KMS-11 (cell line): ENCODE data around the gene NUP93.

ENCODE experiments used
- H2AFZ ChIP-seq: fragments of 200-600 bp; sonication (generic); 2 replicates; pipeline ENCODE4 v1.6.1; 2016; ENCODE audit warnings: antibody characterized with exemption, mixed run types, low read depth
- H3K27ac ChIP-seq: fragments of 200-600 bp; sonication (generic); 2 replicates; pipeline ENCODE4 v1.6.1; 2016; ENCODE audit warnings: mild to moderate bottlenecking, mixed run types
- H3K27me3 ChIP-seq: fragments of 200-600 bp; sonication (generic); 2 replicates; pipeline ENCODE4 v1.6.1; 2017; ENCODE audit warnings: mild to moderate bottlenecking, low read depth, mixed run types, moderate library complexity; ENCODE audit not compliant: insufficient read depth
- H3K36me3 ChIP-seq: fragments of 200-600 bp; sonication (generic); 2 replicates; pipeline ENCODE4 v1.6.1; 2017; ENCODE audit warnings: mild to moderate bottlenecking, mixed run types; ENCODE audit not compliant: insufficient read depth
- H3K4me1 ChIP-seq: fragments of 200-600 bp; sonication (generic); 2 replicates; pipeline ENCODE4 v1.6.1; 2016; ENCODE audit warnings: mild to moderate bottlenecking, low read depth, mixed run types; ENCODE audit not compliant: poor library complexity, severe bottlenecking
- H3K4me2 ChIP-seq: fragments of 200-600 bp; sonication (generic); 2 replicates; pipeline ENCODE4 v1.7.0; 2016; ENCODE audit warnings: mild to moderate bottlenecking, mixed run types
- H3K4me3 ChIP-seq: fragments of 200-600 bp; sonication (generic); IDR thresholded peaks from 2 replicates; pipeline ENCODE4 v1.6.1; 2017; ENCODE audit warnings: low read depth, low read length, mixed read lengths; ENCODE audit not compliant: insufficient read depth
- H3K79me2 ChIP-seq: fragments of 200-600 bp; sonication (generic); 2 replicates; pipeline ENCODE4 v1.6.1; 2016; ENCODE audit warnings: low read depth, mixed run types; ENCODE audit not compliant: insufficient read depth
- H3K9ac ChIP-seq: fragments of 200-600 bp; sonication (generic); 2 replicates; pipeline ENCODE4 v1.6.1; 2016; ENCODE audit warnings: mild to moderate bottlenecking, mixed run types
- H4K20me1 ChIP-seq: fragments of 200-600 bp; sonication (generic); 2 replicates; pipeline ENCODE4 v1.6.1; 2016; ENCODE audit warnings: mild to moderate bottlenecking, mixed run types; ENCODE audit not compliant: insufficient read depth
- TF ChIP-seq, protein P1 (sequence below): fragments of 200-600 bp; sonication (generic); conservative IDR thresholded peaks from 2 replicates; pipeline ENCODE4 v1.6.1; 2017; ENCODE audit warnings: low read depth, mild to moderate bottlenecking, antibody characterized with exemption, low read length, moderate library complexity, mixed read lengths

The NUP93 gene

DNA sequence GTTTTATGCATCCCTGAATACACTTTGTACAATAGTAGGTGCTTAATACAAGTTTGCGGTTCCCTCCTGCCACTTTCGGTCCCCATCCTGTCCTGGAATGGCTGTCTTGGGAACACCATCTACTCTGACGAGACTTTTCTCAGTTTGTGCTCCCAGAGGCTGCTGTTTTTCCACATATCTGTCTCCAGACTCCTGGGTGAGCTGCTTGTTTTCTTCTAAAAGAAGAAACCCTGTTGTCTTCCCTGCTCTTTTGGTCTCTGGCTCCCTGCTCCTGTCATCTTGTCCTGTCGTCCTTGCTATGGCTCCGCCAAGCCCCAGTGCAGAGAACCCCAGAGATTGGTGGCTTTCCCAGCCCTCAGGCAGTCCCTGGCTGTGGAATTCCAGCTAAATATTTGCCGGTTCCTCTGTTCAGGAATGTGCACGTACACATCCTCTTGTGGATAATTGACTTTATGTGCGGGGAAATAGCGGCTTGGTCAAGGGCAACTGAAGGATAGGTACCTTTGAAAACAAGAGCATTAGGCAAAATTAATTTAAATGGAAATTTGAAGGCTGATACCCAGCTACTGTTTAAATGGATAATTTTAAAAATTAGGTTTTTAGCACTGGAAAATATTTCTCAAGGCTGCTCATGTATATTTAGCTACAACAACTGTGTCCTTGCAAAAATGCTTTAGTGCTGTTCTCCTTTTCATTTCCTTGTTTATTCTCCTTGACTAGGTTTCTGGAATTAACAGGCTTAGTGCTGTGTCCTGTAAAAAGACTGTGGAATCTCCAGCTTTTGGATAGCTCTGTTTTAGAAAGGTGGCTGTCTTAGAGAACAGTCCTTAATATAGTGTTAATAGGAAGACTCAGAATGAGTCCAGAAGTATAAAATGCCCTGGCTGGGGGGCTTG, 84.9 kb downstream of the NUP93 start:
- Histone ChIP-seq H3K4me2 (no peak overlapping the region), H2AFZ (no peak overlapping the region), H3K27ac (no peak overlapping the region), H3K36me3 (no peaks in the 10 kb centered on the region), H3K27me3 (no peaks in the 10 kb centered on the region), H3K9ac (no peak overlapping the region), H3K4me3 (no peak overlapping the region), H3K79me2 (no peaks in the 10 kb centered on the region), H3K4me1 (no peaks in the 10 kb centered on the region), H4K20me1 (no peaks in the 10 kb centered on the region)
- TF ChIP-seq, protein P1, sequence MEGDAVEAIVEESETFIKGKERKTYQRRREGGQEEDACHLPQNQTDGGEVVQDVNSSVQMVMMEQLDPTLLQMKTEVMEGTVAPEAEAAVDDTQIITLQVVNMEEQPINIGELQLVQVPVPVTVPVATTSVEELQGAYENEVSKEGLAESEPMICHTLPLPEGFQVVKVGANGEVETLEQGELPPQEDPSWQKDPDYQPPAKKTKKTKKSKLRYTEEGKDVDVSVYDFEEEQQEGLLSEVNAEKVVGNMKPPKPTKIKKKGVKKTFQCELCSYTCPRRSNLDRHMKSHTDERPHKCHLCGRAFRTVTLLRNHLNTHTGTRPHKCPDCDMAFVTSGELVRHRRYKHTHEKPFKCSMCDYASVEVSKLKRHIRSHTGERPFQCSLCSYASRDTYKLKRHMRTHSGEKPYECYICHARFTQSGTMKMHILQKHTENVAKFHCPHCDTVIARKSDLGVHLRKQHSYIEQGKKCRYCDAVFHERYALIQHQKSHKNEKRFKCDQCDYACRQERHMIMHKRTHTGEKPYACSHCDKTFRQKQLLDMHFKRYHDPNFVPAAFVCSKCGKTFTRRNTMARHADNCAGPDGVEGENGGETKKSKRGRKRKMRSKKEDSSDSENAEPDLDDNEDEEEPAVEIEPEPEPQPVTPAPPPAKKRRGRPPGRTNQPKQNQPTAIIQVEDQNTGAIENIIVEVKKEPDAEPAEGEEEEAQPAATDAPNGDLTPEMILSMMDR = no peak

DNA sequence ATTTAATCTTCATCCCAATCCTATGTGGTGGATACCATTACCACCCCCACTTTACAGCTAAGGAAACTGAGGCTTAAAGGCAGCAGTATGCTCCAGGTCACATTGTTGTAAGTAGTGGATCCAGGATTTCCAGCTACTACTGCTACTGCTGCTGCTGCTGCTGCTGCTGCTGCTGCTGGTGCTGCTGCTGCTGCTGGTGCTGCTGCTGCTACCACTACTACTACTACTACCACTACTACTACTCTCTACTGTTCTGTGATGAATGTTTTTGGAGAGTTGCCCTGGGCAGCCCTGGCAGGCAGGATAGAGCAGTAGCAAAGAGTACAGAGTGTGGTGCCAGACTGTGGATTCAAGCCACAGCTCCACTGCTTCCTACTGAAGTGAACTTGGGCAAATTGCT, 85.8 kb downstream of the NUP93 start:
- TF ChIP-seq, protein P1 = no peak
- no peaks in the 10 kb centered on the region for H4K20me1 ChIP-seq
- H3K79me2 ChIP-seq = no peaks in the 10 kb centered on the region
- no peak overlapping the region for H3K27ac ChIP-seq
- H2AFZ ChIP-seq = no peak overlapping the region
- H3K27me3 ChIP-seq = no peaks in the 10 kb centered on the region
- no peak overlapping the region for H3K9ac ChIP-seq
- H3K4me2 ChIP-seq = no peak overlapping the region
- no peaks in the 10 kb centered on the region for H3K36me3 ChIP-seq
- no peak overlapping the region for H3K4me3 ChIP-seq
- H3K4me1 ChIP-seq = no peaks in the 10 kb centered on the region

DNA sequence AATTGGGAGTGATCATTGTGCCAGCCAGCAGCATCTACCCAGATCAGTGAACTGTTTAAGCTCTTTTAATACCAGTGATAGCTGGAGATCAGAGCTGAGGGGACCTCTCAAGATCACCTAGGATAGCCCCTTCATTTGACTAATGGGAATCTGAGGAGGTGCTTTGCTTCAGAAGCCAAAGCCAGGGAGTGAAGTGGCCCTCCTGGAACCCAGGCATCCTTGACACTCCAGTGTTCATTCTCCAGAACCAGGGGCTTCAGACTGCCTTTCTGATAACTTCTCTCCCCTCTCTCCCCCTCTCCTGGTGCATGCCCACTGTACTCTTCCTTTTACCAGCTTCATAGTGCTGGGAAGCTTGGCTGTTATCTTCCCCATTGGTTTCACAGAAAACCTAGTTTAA, 87.1 kb downstream of the NUP93 start:
- Histone ChIP-seq H3K27me3 (no peaks in the 10 kb centered on the region), H4K20me1 (no peaks in the 10 kb centered on the region), H3K27ac (no peak overlapping the region), H3K79me2 (no peaks in the 10 kb centered on the region), H2AFZ (no peak overlapping the region), H3K9ac (no peak overlapping the region), H3K4me3 (no peak overlapping the region), H3K4me1 (no peaks in the 10 kb centered on the region), H3K4me2 (no peak overlapping the region), H3K36me3 (no peaks in the 10 kb centered on the region)
- TF ChIP-seq, protein P1 = no peak

DNA sequence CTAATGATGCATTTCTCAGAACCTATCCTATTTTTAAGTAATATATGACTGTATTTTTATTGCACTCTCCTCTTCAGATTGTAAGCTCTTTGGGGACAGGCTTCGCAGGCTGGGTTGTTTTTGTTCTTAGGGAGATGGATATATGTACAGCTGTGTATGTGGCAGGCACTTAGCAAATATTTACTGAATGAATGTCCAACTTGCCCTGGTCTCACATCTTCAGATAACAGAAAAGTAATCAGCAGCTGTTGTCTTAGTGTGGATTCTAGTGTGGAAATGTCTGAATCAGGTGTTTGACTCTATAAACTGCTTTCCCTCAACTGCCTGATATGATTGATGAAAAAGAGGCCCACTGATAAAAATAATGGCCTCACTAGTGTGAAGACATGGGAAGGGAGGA, 88.0 kb downstream of the NUP93 start:
- H4K20me1 ChIP-seq = no peaks in the 10 kb centered on the region
- H3K27ac ChIP-seq = no peak overlapping the region
- no peaks in the 10 kb centered on the region for H3K36me3 ChIP-seq
- H3K4me2 ChIP-seq = no peak overlapping the region
- H3K27me3 ChIP-seq = no peaks in the 10 kb centered on the region
- TF ChIP-seq, protein P1 = no peak
- no peaks in the 10 kb centered on the region for H3K79me2 ChIP-seq
- H3K9ac ChIP-seq = no peak overlapping the region
- H3K4me3 ChIP-seq = no peak overlapping the region
- H2AFZ ChIP-seq = no peak overlapping the region
- no peaks in the 10 kb centered on the region for H3K4me1 ChIP-seq
